HG03095 (cell line): Measurements from ENCODE around the gene PRMT1.

ENCODE experiments used
- ATAC-seq: cut with Tn5 transposase; IDR thresholded peaks from one replicate; pipeline ENCODE4 v1.9.1; 2021; ENCODE audit warnings: moderate library complexity; ENCODE audit not compliant: unreplicated experiment

PRMT1 gene

DNA sequence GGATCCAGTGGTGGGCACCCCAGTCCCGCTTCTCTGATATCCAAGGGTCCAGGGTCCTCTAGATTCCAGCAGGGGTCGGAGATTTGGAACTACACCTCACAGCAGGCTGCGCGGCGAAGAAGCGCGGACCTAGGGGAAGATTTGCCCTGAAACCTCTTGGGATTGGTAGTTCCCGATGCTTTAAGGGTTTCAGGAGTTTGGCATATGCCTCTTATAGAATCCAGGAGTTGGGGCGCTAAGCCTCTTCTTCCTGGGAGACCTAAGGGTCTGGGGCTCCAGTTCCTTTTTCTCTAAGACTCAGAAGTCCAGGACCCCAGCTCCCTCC, 11.0 kb upstream of the PRMT1 start:
- ATAC-seq: no peak

DNA sequence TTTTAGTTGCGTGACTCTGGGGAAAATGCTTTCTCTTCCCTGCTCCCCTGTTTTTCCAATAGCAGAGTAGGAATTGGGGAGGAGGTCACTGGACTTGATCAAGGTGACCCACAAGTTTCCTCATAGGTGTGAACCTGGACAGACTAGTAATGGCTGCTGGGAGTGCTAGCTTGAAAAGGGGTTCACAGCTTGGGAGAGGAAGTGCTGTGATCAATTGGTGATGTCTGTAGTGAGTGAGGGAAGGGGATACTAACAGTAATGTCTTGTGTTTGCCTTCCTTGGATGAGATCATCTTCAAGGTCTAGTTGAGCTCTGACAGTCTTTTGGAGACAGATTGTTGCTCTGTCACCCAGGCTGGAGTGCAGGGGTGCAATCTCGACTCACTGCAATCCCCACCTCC, 9.6 kb upstream of the PRMT1 start:
- no peak for ATAC-seq

GRCh38 chr19:49669516-49669915, 7.6 kb upstream of the PRMT1 start:
- ATAC-seq: no peak

GRCh38 chr19:49672131-49672919, 4.7 kb upstream of the PRMT1 start:
- ATAC-seq: no peak

- ATAC-seq: no peak
Observed at GRCh38 chr19:49676136-49676783, 811 bp upstream of the PRMT1 start.

DNA sequence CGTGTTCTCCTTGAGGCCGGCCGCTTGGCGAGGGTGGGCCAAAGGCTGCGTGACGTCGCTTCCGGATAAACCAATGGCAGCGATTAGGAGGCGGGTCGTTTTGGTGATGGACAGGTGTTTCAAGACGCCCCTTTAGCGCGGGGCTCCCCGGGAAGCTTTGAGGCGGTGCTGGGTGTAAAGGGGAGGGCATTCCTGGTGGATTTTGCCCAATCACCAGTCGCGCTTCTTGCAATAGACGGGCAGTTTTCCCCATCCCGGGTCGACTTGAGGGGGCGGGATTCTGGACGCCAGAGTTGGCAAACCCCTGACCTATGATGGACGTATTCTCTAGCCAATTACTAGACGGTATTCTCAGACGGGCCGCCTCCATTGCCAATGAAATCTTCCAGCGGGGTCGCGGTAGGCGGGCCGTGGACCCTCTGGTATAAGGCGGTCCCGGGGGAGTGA, 264 bp upstream of the PRMT1 start:
- ATAC-seq: peak; percentile 52

GRCh38 chr19:49677901-49678674, 1.0 kb downstream of the PRMT1 start:
- no peak for ATAC-seq

GRCh38 chr19:49678985-49679770, 2.1 kb downstream of the PRMT1 start:
- ATAC-seq: no peak

DNA sequence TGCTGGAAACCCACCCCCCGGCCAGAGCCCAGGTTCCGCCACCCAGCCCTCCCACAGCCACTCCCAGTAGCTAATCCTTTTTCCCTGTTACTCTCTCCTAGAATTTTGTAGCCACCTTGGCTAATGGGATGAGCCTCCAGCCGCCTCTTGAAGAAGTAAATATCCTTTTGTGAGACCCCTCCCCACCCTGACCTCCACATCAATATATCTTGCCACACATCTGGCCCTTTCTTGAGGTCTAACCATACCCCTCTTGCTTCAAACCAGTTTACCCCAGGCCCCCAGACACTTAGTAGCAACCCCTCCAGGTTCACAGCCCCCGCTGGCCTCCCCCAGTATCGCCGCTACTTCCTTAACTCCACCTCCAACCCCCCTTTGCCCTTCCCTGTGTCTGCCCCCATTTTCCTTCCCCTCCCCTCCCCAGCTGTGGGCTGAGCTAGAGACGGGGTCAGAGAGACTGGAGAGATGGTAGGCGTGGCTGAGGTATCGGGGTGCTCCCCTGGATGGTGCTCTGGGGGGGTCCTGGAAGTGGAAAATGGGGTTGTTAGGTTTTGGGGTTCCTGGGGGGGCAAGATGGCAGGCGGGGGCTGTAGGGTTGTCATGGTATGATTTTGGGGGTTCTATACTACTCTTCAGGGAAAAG, 2.8 kb downstream of the PRMT1 start:
- no peak for ATAC-seq

DNA sequence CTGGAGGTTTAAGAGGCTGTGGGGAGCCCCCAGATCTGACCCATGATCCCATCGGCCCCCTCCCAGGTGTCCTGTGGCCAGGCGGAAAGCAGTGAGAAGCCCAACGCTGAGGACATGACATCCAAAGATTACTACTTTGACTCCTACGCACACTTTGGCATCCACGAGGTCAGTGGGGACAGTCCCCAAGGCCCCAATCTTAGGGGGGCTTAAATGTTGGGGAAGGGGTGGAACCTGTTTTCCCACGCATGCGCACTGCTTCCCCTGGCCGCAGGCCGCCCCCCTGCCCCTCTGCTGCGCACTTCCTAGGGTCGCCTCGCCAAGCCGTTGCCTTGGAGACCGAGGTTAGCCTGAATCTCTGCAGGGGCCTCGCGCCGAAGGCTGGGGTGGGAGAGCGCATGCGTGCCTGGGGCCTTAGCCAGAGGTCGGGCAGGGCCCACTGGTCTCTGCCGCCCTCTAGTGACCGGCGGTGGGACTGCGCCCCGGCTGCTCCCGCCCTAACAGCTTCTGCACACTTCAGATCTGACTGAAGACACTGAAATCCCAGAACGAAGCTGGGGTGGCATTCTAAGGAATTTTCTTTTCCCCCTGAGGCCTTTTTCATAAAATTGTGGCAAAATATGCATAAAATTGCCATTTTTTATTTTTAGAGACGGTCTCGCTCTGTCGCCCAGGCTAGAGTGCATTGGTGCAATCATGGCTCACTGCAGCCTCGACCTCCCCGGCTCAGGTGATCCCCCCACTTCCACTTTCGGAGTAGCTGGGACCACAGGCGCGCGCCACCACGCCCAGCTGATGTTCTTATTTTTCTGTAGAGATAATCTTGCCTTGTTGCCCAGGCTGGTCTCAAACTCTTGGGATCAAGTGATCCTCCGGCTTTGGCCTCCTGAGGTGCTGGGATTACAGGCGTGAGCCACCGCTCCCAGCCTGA, 3.6 kb downstream of the PRMT1 start:
- no peak for ATAC-seq

- ATAC-seq: no peak
Observed at GRCh38 chr19:49681830-49682229, 4.8 kb downstream of the PRMT1 start.

DNA sequence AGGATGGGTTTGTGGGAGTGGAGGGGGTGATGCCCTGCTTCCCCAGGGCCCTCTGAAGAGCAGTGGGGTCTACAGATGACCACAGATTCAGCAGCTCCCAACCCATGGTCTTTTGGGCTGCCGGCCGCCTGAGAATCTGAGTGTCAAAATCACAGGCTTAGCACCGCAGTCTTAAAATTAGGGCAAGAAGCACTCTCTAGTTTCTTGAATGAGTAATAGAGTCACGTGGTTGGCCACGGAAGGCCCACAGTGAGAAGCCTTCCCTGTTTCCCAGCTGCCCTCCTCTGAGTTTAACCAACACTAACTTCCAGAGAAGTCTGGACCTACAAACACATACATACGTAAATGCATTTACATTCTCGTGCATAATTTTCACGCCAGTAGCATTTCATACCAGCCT, 5.2 kb downstream of the PRMT1 start:
- ATAC-seq: no peak

- no peak for ATAC-seq
Observed at GRCh38 chr19:49683814-49684250, 6.8 kb downstream of the PRMT1 start.

DNA sequence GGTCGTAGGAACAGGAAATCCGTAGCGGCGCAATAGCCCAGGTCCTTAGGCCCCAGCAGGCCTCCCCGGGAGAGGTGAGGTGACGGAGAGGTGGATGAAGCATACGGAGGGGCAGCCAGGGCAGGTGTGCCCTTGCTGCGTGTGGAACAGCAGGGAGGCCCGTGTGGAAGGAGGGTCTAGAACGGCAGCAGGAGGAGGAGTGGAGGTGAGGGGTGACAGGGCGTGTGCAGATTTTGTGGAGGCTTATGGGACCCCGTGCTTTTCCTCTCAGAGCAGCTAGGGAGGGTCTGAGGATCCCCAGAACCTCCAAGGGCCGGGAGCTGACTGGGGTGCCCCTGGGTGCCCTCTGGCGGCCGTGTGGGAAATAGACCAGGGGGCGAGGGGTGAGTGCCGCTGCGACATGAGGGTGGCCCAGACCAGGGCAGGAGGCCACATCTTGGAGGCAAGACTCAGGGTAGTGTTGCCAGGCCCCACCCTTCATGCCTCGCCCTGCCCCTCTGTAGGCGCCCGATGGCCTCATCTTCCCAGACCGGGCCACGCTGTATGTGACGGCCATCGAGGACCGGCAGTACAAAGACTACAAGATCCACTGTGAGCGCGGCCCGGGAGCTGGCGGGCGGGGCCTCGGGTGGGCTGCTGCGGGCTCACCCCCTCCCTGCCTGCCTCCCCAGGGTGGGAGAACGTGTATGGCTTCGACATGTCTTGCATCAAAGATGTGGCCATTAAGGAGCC, 7.3 kb downstream of the PRMT1 start:
- no peak for ATAC-seq

DNA sequence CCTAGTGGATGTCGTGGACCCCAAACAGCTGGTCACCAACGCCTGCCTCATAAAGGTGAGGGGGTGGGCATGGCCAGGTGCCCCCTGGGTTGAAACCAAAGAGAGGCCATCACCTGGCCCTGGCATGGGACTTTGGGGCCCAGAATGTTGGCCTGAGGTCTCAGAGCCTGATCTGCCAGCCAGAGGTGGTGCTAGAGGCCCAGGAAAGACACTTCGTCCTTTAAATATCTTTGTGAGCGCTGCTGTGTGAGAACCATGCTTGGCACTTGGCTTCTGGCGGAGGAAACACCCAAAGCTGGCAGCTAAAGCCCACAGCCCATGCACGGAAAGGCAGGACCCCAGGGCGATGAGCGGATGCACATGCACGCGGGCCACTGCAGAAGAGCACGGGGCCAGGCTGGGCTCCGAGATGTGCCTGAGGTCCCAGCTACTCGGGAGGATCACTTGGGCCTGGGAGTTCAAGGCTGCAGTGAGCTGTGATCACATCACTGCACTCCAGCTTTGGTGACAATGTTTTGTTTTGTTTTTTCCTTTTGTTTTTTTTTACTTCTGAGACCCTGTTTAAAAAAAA, 8.0 kb downstream of the PRMT1 start:
- ATAC-seq: no peak

DNA sequence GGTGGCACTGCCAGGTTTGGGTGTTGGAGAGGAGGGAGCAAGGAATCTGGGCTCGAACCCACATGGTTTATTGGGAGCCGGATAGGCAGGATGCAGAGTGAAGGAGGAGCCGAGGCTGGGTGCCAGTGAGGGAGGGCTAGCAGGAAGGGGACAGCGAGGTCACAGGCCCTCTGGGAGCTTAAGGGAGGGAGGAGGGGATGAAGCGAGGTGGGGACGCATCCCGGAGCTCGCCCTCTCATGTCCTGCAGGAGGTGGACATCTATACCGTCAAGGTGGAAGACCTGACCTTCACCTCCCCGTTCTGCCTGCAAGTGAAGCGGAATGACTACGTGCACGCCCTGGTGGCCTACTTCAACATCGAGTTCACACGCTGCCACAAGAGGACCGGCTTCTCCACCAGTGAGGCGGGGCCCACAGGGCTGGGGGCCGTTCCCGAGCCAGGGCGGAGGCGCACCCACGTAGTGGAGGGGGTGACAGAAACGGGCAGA, 8.8 kb downstream of the PRMT1 start:
- no peak for ATAC-seq

- ATAC-seq: no peak
Observed at GRCh38 chr19:49686503-49687088, 9.5 kb downstream of the PRMT1 start.

DNA sequence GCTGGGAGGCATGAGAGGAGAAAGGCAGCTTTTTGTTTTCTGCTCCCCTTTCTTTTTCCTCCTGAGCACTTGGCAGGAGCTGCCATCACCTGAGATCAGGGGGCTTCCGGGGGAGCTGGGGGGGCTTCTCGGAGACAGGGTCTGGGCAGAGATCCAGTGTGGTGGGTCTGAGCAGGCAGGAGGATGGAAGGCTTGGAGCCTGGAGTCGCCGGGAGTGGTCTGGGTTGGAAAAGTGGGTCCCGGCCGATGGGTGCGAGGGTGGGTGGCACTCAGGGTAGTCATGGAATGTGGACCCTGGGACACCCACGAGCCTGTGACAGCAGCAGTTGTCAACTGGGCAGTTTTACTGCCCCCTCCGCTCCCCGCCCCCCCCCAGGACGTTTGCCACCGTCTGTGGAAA, 10.1 kb downstream of the PRMT1 start:
- ATAC-seq: no peak
